GM10266 (cell line): ENCODE measurements around the gene MICA.
A peak's percentile ranks its signal among the peaks of the same experiment; 100 is the strongest.
"Not testable (repeated sequence)": the region's sequence is repeated elsewhere in the genome, so short reads cannot be mapped to it uniquely, and the experiment has no call there.

ENCODE experiments used
- DNase-seq: peaks from one replicate; pipeline ENCODE4 v3.0.0; 2012; ENCODE audit errors: extremely low spot score
- TF ChIP-seq, protein P1 (sequence below): IDR thresholded peaks from 2 replicates; pipeline ENCODE4 v1.5.1; 2012; ENCODE audit warnings: mild to moderate bottlenecking, low read depth; ENCODE audit not compliant: control insufficient read depth, insufficient read depth; ENCODE audit errors: missing control alignments

MICA gene

DNA sequence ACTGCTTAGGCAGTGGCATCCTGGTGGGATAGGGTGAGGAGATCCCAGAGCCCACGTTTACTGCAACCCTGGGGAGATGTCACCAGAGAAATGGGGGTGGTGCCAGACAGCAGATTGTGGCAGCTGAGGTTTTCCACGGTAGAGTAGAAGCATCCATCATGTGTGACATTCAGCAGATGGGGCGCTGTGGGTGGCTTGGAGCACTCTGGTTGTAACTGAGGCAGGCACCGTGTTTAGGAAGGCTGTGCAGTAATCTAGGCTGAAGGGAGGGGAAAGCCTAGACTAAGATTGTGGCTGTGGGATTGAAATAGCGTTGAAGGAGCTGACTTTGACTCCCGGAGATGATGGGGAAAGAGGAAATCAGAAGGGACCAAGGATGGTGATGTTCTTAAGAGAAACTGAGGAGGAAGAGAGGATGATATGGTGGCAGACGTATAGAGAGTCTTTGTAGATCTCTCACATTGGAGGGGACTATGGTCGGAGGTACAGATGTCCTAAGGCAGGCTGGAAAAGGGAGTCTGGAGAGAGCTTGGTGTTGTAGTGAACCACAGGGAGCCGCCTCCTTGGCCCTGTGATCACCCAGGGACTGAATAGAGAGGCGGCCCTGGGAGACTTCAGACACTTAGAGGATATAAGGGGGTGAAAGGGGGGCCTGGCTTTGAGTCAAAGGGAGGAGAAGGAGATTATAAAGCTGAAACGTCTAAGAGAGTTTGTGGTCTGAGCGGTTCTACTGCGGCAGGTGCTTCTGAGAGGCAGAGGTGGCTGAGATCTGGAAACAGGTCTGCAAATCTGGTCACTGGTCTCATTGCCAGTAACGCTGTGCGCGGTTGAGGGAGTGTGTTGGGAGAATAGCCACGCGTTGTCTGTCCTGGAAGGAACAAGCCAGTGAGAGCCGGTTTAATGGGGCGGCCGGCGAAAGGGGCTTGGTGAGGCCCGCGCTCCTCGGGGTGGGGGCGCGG is 792 bp upstream of the MICA start:
- DNase-seq, result peak; percentile 28
- TF ChIP-seq, protein P1, sequence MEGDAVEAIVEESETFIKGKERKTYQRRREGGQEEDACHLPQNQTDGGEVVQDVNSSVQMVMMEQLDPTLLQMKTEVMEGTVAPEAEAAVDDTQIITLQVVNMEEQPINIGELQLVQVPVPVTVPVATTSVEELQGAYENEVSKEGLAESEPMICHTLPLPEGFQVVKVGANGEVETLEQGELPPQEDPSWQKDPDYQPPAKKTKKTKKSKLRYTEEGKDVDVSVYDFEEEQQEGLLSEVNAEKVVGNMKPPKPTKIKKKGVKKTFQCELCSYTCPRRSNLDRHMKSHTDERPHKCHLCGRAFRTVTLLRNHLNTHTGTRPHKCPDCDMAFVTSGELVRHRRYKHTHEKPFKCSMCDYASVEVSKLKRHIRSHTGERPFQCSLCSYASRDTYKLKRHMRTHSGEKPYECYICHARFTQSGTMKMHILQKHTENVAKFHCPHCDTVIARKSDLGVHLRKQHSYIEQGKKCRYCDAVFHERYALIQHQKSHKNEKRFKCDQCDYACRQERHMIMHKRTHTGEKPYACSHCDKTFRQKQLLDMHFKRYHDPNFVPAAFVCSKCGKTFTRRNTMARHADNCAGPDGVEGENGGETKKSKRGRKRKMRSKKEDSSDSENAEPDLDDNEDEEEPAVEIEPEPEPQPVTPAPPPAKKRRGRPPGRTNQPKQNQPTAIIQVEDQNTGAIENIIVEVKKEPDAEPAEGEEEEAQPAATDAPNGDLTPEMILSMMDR, result no peak

DNA sequence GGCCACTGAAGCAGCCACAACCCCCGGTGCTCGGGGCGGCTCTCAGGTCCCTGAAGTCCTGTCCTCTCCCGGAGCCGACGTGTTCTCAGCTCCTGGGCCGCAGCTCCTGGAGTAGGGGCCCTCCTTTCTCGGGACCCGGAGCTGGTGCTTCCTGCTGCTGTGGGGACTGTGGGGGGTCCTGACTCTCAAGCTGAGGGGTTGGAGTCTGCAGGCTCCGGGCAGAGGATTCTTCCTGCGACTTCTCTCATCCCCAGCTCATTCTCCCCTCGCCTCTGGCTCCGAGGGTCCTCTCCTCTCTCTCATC is 618 bp downstream of the MICA start:
- not testable (repeated sequence) for DNase-seq

DNA sequence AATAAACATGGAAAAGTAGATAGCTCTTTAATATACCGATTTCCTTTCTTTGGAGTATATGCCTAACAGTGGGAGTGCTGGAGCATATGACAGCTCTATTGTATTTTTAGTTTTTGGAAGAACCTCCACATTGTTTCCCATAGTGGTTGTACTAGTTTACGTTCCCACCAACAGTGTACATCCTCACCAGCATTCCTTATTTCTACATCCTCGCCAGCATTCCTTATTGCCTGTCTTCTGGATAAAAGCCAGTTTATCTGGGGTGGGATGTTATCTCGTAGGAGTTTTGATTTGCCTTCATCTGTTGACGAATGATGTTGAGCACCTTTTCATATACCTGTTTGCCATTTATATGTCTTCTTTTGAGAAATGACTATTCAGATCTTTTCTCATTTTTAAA is 2.6 kb downstream of the MICA start:
- no peak for DNase-seq
- TF ChIP-seq, protein P1, result no peak

DNA sequence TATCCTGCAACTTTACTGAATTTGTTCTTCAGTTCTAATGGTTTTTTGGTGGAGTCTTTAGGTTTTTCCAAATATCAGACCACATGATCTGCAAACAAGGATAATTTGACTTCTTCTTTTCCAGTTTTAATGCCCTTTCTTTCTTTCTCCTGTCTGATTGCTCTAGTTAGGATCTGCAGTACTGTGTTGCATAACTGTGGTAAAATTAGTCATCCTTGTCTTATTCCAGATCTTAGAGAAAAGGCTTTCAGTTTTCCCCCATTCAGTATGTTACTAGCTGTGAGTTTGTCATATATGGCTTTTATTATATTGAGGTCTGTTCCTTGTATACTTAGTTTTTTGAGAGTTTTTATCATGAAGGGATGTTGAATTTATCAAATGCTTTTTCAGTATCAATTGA is 4.3 kb downstream of the MICA start:
- DNase-seq, result no peak
- TF ChIP-seq, protein P1, result no peak

DNA sequence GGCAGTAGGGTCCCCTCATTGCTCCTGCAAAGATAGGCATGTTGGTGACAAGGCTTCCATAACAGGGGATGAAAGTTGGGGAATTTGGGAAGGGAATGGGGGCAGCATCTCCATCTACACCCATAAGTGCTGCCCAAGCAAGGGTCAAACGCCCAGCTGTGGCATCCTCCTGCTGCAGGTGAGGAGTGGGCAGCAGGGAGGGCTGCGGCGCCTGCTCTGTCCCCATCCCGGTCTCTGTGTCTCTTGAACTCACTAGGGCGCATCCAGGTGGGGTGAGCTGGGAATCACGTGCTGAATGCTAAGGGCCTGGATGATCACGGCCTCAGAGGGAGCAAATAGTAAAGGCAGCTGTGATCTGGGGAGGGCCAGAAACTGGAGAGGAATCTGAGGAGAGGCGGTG is 9.1 kb downstream of the MICA start:
- TF ChIP-seq, protein P1, result no peak
- no peak for DNase-seq

DNA sequence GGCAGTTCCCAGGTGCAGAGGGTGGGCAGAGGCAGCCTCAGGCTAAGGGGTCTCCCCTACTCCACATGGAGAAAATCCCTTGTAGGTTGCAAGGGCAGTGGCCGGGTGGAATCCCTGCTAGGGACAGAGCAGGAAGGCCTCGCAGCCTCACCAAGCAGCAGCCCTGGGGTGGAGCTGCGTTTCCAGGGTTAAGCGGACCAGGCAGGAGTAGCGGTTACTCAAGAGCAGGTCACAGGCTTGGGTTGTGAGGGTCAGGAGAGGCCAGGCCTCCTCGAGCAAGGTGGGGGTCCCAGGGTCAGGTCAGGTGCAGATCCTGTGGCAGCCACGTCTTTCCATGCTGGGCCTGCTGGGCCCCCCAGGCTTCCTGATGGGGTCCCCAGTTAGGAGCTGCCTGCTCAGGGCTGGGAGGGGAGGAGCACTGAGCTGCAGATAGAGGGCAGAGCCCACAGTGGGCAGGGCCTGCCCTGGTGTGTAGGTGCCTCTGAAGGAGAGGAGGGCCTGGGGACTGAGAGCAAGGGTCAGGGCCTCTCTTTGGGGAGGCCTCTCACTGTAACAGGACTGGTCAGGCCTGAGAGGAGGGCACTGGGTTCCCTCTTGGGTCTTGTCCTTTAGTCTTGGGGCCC is 10.9 kb downstream of the MICA start:
- DNase-seq, result not testable (repeated sequence)

DNA sequence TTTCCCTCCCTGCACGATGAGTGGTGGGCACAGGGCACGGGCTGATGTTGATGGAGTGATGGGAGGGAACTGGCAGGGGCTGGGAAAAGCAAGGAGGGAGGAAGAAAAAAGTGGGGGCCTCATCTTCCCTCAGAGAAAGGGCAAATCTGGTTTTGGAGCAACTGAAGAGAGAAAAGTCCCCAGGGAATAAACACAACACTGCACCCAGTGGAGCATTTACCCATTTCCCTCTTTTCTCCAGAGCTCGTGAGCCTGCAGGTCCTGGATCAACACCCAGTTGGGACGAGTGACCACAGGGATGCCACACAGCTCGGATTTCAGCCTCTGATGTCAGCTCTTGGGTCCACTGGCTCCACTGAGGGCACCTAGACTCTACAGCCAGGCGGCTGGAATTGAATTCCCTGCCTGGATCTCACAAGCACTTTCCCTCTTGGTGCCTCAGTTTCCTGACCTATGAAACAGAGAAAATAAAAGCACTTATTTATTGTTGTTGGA is 11.4 kb downstream of the MICA start:
- TF ChIP-seq, protein P1, result no peak
- no peak for DNase-seq

DNA sequence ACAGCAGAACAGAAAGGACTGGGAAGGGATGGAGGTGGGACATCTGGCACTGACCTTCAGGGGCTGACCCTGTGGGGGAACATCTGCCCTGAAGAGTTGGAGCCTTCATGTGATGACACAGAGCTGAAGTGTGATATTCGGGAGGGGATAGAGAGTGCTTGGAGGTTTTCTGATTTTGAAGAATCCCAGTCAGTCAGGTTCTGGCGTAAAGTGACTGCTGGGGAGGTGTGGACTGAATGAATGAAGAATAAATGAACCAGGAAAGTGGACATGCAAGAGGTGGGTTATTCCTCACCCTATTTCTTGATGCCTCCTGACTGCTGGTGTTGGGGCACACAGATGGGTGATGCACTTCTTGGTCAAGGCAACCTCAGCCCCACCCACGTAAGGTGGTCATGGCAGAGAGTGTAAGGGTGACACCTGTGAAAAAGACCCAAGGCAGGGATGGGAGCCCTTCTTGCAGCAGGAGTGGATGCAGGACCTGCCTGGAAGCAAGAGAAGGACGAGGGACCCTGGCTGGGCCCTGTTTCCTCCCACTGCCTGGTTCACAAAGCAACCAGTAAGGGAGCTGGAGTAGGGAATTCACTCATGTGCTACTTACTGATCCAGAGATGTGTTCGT is 13.1 kb downstream of the MICA start:
- DNase-seq, result no peak
- TF ChIP-seq, protein P1, result no peak
